Measurements from ENCODE around the gene RAB11B. TPM values are rescaled to one million over a fixed set of nuclear protein-coding genes. Genes with fewer than 3 reads are reported as not detected.
"Not testable (repeated sequence)": the region's sequence is repeated elsewhere in the genome, so short reads cannot be mapped to it uniquely, and the experiment has no call there.

The RAB11B gene
- total RNA-seq, 1 experiment from 2014 or later = 135 TPM

- in situ Hi-C loops (cut with HindIII; ENCODE audit: low pct_unique_long_range_greater_than_20kb, low sequenced_read_pairs) (no loop called here), intact Hi-C loops (cut with micrococcal nuclease; ENCODE audit: unreplicated experiment) (no loop called here)
- no TSS peak for BruUV-seq (replicated peaks)
- CTCF ChIA-PET = no interaction called here
- peaks cover 5% of the 10 kb centered on the region; the same call in 1 of the 2 replicates for H3K4me1 ChIP-seq (ENCODE audit: control insufficient read depth, insufficient read depth, low read length)
- DNase-seq (ENCODE audit: low read depth, low spot score) (peak; percentile 57), ATAC-seq (peak; percentile 95)
- H3K9me3 ChIP-seq (ENCODE audit: control insufficient read depth, insufficient read depth, low read depth, low read length) = no peaks in the 10 kb centered on the region
- H3K27ac ChIP-seq (ENCODE audit: low read length) = no peak overlapping the region
- no peak overlapping the region for H3K4me3 ChIP-seq (ENCODE audit: low read depth in 2 of 2, low read length in 2 of 2)
- no peaks in the 10 kb centered on the region for H3K36me3 ChIP-seq (ENCODE audit: control insufficient read depth, insufficient read depth, low read length)
- no peaks in the 10 kb centered on the region for H3K27me3 ChIP-seq (ENCODE audit: control insufficient read depth, insufficient read depth, low read length)
- TF ChIP-seq REST (IDR thresholded peaks at IDR 0.05; ENCODE audit: insufficient read depth in 1 of 2, low read depth in 2 of 2, low read length in 1 of 2) (no peak), TCF7L2 (IDR thresholded peaks at IDR 0.05; ENCODE audit: low read depth, low read length) (no peak), SIN3A (IDR thresholded peaks at IDR 0.05; ENCODE audit: borderline replicate concordance, insufficient read depth, low read depth, low read length) (no peak), POLR2AphosphoS5 (IDR thresholded peaks at IDR 0.05; ENCODE audit: low read depth, low read length) (no peak), CTCF (IDR thresholded peaks at IDR 0.05) (no peak)
- POLR2A ChIA-PET = no interaction called here
Observed at GRCh38 chr19:8423817-8424223, 33.7 kb downstream of the RAB11B start.

GRCh38 chr19:8425331-8425730 lies 35.2 kb downstream of the RAB11B start:
- H3K4me3 ChIP-seq (ENCODE audit: low read depth in 2 of 2, low read length in 2 of 2); in situ Hi-C loops (cut with HindIII; ENCODE audit: low pct_unique_long_range_greater_than_20kb, low sequenced_read_pairs); DNase-seq (ENCODE audit: low read depth, low spot score); H3K27ac ChIP-seq (ENCODE audit: low read length); H3K9me3 ChIP-seq (ENCODE audit: control insufficient read depth, insufficient read depth, low read depth, low read length); H3K27me3 ChIP-seq (ENCODE audit: control insufficient read depth, insufficient read depth, low read length); H3K4me1 ChIP-seq (ENCODE audit: control insufficient read depth, insufficient read depth, low read length); ATAC-seq; H3K36me3 ChIP-seq (ENCODE audit: control insufficient read depth, insufficient read depth, low read length); intact Hi-C loops (cut with micrococcal nuclease; ENCODE audit: unreplicated experiment); BruUV-seq (replicated peaks): not testable (repeated sequence)
- POLR2A ChIA-PET = interaction anchor here (0.7 kb wide), 1 partner anchor 98 kb away, joined by 3 read pairs; no protein-coding TSS in a partner anchor
- CTCF ChIA-PET = interaction anchor here (0.7 kb wide), 1 partner anchor 12 kb away, joined by 5 read pairs; the partner anchor contains the start of gene MARCHF2

- in situ Hi-C loops (cut with HindIII; ENCODE audit: low pct_unique_long_range_greater_than_20kb, low sequenced_read_pairs) (no loop called here), intact Hi-C loops (cut with micrococcal nuclease; ENCODE audit: unreplicated experiment) (no loop called here)
- TF ChIP-seq CTCF (IDR thresholded peaks at IDR 0.05) = no peak
- no peak for TF ChIP-seq TCF7L2 (IDR thresholded peaks at IDR 0.05; ENCODE audit: low read depth, low read length)
- TF ChIP-seq SIN3A (IDR thresholded peaks at IDR 0.05; ENCODE audit: borderline replicate concordance, insufficient read depth, low read depth, low read length) = no peak
- no peak for TF ChIP-seq POLR2AphosphoS5 (IDR thresholded peaks at IDR 0.05; ENCODE audit: low read depth, low read length)
- TF ChIP-seq REST (IDR thresholded peaks at IDR 0.05; ENCODE audit: insufficient read depth in 1 of 2, low read depth in 2 of 2, low read length in 1 of 2) = no peak
- Histone ChIP-seq H3K4me1 (ENCODE audit: control insufficient read depth, insufficient read depth, low read length) (peaks cover 5% of the 10 kb centered on the region; the same call in 1 of the 2 replicates), H3K27me3 (ENCODE audit: control insufficient read depth, insufficient read depth, low read length) (no peaks in the 10 kb centered on the region), H3K36me3 (ENCODE audit: control insufficient read depth, insufficient read depth, low read length) (no peaks in the 10 kb centered on the region), H3K9me3 (ENCODE audit: control insufficient read depth, insufficient read depth, low read depth, low read length) (no peaks in the 10 kb centered on the region), H3K27ac (ENCODE audit: low read length) (no peak overlapping the region), H3K4me3 (ENCODE audit: low read depth in 2 of 2, low read length in 2 of 2) (no peak overlapping the region)
- ChIA-PET CTCF (interaction anchor here (0.6 kb wide), 2 partner anchors 11 to 72 kb away, joined by 4 to 5 read pairs; no protein-coding TSS in a partner anchor), POLR2A (no interaction called here)
- ATAC-seq (no peak), DNase-seq (ENCODE audit: low read depth, low spot score) (no peak)
- BruUV-seq (replicated peaks) = no TSS peak
Observed at GRCh38 chr19:8426283-8426682, 36.1 kb downstream of the RAB11B start.
